Astrocyte of the spinal cord (primary cell): ENCODE results near the gene KIAA2012.
"Not testable (repeated sequence)": the region's sequence is repeated elsewhere in the genome, so short reads cannot be mapped to it uniquely, and the experiment has no call there.

Source experiments
- DNase-seq: peaks from one replicate; pipeline ENCODE4 v3.0.0; 2011; ENCODE audit warnings: low read depth, low spot score
- H3K4me3 ChIP-seq: 2 replicates; pipeline ENCODE4 v1.5.1; 2011; ENCODE audit warnings: low read depth, mild to moderate bottlenecking, low read length, moderate library complexity
- CTCF ChIP-seq: IDR thresholded peaks from 2 replicates; pipeline ENCODE4 v1.5.1; 2012; ENCODE audit warnings: low read depth, mild to moderate bottlenecking, low read length, inconsistent platforms
- in situ Hi-C: cut with HindIII; loops from 2 replicates; pipeline ENCODE4 v1.10.0; 2017; ENCODE audit warnings: low sequenced_read_pairs

Gene KIAA2012

DNA sequence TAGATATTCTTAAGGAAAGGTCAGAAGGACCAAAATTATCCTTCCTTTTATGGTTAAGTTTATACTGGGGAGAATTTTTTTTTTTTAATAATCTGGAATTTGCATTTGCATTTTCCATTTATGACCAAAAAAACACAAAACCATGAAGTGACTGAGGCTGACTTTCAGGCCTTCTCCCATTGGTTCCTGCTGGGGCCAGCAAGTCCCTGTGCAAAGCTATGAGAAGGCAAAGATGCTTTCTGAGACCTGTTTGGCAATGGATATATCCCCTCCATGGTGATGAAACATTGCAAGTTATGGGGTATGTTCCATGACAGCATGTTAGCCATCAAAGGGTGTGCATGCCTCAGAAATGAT is 60.8 kb downstream of the KIAA2012 start:
- no peak for TF ChIP-seq CTCF
- in situ Hi-C loops, result no loop called here
- DNase-seq, result no peak
- no peak overlapping the region for H3K4me3 ChIP-seq

GRCh38 chr2:202135091-202135874 is 62.2 kb downstream of the KIAA2012 start:
- in situ Hi-C loops, result no loop called here
- TF ChIP-seq CTCF, result no peak
- H3K4me3 ChIP-seq, result no peak overlapping the region
- DNase-seq, result peak; percentile 98

DNA sequence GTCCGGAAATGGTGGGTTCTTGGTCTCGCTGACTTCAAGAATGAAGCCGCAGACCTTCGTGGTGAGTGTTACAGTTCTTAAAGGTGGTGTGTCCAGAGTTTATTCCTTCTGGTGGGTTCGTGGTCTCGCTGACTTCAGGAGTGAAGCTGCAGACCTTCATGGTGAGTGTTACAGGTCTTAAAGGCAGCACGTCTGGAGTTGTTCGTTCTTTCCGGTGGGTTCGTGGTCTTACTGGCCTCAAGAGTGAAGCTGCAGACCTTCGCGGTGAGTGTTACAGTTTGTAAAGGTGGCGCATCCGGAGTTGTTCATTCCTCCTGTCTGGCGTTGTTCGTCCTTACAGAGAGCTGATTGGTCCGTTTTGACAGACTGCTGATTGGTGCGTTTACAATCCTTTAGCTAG is 63.0 kb downstream of the KIAA2012 start:
- DNase-seq, H3K4me3 ChIP-seq, in situ Hi-C loops: not testable (repeated sequence)

GRCh38 chr2:202136526-202136925 is 63.5 kb downstream of the KIAA2012 start:
- in situ Hi-C loops, result no loop called here
- no peak overlapping the region for H3K4me3 ChIP-seq
- DNase-seq, result no peak
- TF ChIP-seq CTCF, result no peak

GRCh38 chr2:202140522-202141252 is 67.6 kb downstream of the KIAA2012 start:
- no peak for TF ChIP-seq CTCF
- no peak overlapping the region for H3K4me3 ChIP-seq
- peak; percentile 36 for DNase-seq
- in situ Hi-C loops, result no loop called here

DNA sequence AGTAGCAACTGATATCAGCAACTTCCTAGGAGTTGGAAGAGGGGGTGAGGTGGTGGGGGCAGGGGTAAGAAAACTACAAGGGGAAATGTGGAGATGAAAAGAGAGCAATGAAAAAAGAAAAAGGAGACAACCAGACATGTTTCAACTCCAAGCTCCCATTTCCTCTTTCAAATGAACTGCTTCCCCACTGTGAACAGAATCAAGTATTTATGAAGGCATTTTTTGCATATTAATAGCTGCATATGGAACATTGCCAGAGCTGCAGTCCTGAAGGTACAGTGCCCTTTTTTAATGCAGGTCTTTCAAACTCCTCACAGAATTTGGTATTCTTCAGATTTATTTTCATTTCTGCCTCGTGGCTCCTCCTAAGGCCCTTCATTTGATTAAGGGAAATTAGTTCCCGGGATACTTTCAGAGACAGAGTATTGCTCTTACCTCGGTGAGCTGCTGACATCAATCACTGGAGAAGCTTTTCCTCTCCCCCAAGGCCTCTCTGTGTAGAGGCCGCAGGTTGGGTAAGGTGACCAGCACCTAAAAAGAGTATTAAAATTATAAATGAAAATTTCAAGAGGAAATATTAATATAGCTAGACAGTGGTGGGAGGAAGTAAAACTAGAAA is 68.4 kb downstream of the KIAA2012 start:
- no peak for DNase-seq
- no peak overlapping the region for H3K4me3 ChIP-seq
- in situ Hi-C loops, result no loop called here
- no peak for TF ChIP-seq CTCF

GRCh38 chr2:202142540-202142939 is 69.5 kb downstream of the KIAA2012 start:
- DNase-seq, result no peak
- no peak for TF ChIP-seq CTCF
- in situ Hi-C loops, result no loop called here
- no peak overlapping the region for H3K4me3 ChIP-seq
